SK-N-SH (cell line): ENCODE measurements around the gene AUTS2. TPM values are rescaled to one million over a fixed set of nuclear protein-coding genes. Genes with fewer than 3 reads are reported as not detected.

Experiments used
- CTCF ChIA-PET: fragments of 300-600, 350-600 bp; formaldehyde crosslinking; extraction: SDS; loops from one replicate; lab custom pipeline; 2021; lab: Yijun Ruan, JAX
- POLR2A ChIA-PET: fragments of 350-600 bp; sonication (Branson Sonifier 250); formaldehyde crosslinking; extraction: SDS; loops from one replicate; lab custom pipeline; 2020; ENCODE audit warnings: antibody characterized with exemption, inconsistent platforms; lab: Yijun Ruan, JAX
- DNase-seq: peaks from one replicate; pipeline ENCODE4 v3.0.0; 2012
- H2AFZ ChIP-seq: fragments of 200-600 bp; sonication (generic); 2 replicates; pipeline ENCODE4 v1.8.1; 2016; ENCODE audit warnings: antibody characterized with exemption, mild to moderate bottlenecking, low read depth
- H3F3A ChIP-seq: fragments of 200-600 bp; sonication (generic); replicated peaks from 2 replicates; pipeline ENCODE3; 2016; ENCODE audit warnings: antibody characterized with exemption, mild to moderate bottlenecking; ENCODE audit not compliant: insufficient read depth
- H3K27ac ChIP-seq, 2 experiments: fragments of 200-500 bp in 1 of 2; fragments of 200-600 bp in 1 of 2; sonication (Bioruptor generic) in 1 of 2; sonication (generic), shearing (Covaris generic) in 1 of 2; 2 replicates each; pipeline versions ENCODE4 v1.5.1 to v1.6.1; 2014 to 2016; ENCODE audit warnings: low read depth in 2 of 2, inconsistent platforms in 1 of 2, low read length in 1 of 2, mild to moderate bottlenecking in 1 of 2, mixed read lengths in 1 of 2
- H3K27me3 ChIP-seq: fragments of 200-600 bp; sonication (generic), shearing (Covaris generic); 2 replicates; pipeline ENCODE4 v1.6.1; 2016; ENCODE audit warnings: mixed run types; ENCODE audit not compliant: insufficient read depth
- H3K36me3 ChIP-seq, 2 experiments: fragments of 200-500 bp in 1 of 2; fragments of 200-600 bp in 1 of 2; sonication (Bioruptor generic) in 1 of 2; sonication (generic) in 1 of 2; replicated peaks in 1 of 2; 2 replicates each; pipeline versions ENCODE3 to v1.5.1; 2014 to 2016; ENCODE audit warnings: low read length in 1 of 2, mild to moderate bottlenecking in 1 of 2; ENCODE audit not compliant: insufficient read depth in 2 of 2, control insufficient read depth in 1 of 2
- H3K4me1 ChIP-seq, 2 experiments: fragments of 200-500 bp in 1 of 2; fragments of 200-600 bp in 1 of 2; sonication (Bioruptor generic) in 1 of 2; sonication (generic), shearing (Covaris generic) in 1 of 2; 2 replicates each; pipeline versions ENCODE4 v1.5.1 to v1.6.1; 2014 to 2016; ENCODE audit warnings: low read depth in 1 of 2, low read length in 1 of 2, mixed run types in 1 of 2; ENCODE audit not compliant: insufficient read depth in 2 of 2, control insufficient read depth in 1 of 2
- H3K4me2 ChIP-seq: fragments of 200-600 bp; sonication (generic), shearing (Covaris generic); 2 replicates; pipeline ENCODE4 v1.6.1; 2017; ENCODE audit warnings: mixed run types
- H3K4me3 ChIP-seq, 2 experiments: fragments of 200-500 bp in 1 of 2; fragments of 200-600 bp in 1 of 2; sonication (Bioruptor generic) in 1 of 2; sonication (generic), shearing (Covaris generic) in 1 of 2; 2 replicates each; pipeline versions ENCODE4 v1.5.1 to v1.8.1; 2014 to 2016; ENCODE audit warnings: low read depth in 2 of 2, inconsistent platforms in 1 of 2, low read length in 1 of 2, mild to moderate bottlenecking in 1 of 2, mixed read lengths in 1 of 2, moderate library complexity in 1 of 2
- H3K79me2 ChIP-seq: fragments of 200-600 bp; sonication (generic); 2 replicates; pipeline ENCODE4 v1.8.1; 2017; ENCODE audit warnings: mild to moderate bottlenecking; ENCODE audit not compliant: insufficient read depth
- H3K9ac ChIP-seq: fragments of 200-600 bp; sonication (generic); 2 replicates; pipeline ENCODE4 v1.6.1; 2017; ENCODE audit warnings: mixed run types
- H3K9me2 ChIP-seq: fragments of 200-600 bp; sonication (generic); 2 replicates; pipeline ENCODE4 v1.6.1; 2017; ENCODE audit warnings: mixed run types
- H3K9me3 ChIP-seq: fragments of 200-600 bp; sonication (generic); 2 replicates; pipeline ENCODE4 v1.6.1; 2017; ENCODE audit warnings: mixed run types, mild to moderate bottlenecking, moderate library complexity
- H4K20me1 ChIP-seq: fragments of 200-600 bp; sonication (generic); 2 replicates; pipeline ENCODE4 v1.6.1; 2017; ENCODE audit warnings: mild to moderate bottlenecking, mixed run types; ENCODE audit not compliant: insufficient read depth
- CHD2 ChIP-seq: fragments of 150-350 bp; IDR thresholded peaks from 2 replicates; pipeline ENCODE4 v1.6.1; 2018; ENCODE audit warnings: low read length; ENCODE audit not compliant: partially characterized antibody
- FOXM1 ChIP-seq: IDR thresholded peaks from 2 replicates; pipeline ENCODE4 v1.4.0; 2012; ENCODE audit warnings: low read depth, mild to moderate bottlenecking
- JUND ChIP-seq: IDR thresholded peaks from 2 replicates; pipeline ENCODE4 v1.4.0; 2012
- MEF2A ChIP-seq: IDR thresholded peaks from 2 replicates; pipeline ENCODE4 v1.4.0; 2012; ENCODE audit warnings: low read depth, borderline replicate concordance
- NFIC ChIP-seq: IDR thresholded peaks from 2 replicates; pipeline ENCODE4 v1.4.0; 2012; ENCODE audit warnings: borderline replicate concordance
- POLR2AphosphoS5 ChIP-seq: IDR thresholded peaks from 2 replicates; pipeline ENCODE4 v1.6.1; 2012; ENCODE audit warnings: low read depth, low read length
- RXRA ChIP-seq: IDR thresholded peaks from 2 replicates; pipeline ENCODE4 v1.4.0; 2012; ENCODE audit warnings: low read depth, mild to moderate bottlenecking, borderline replicate concordance
- SMC3 ChIP-seq: IDR thresholded peaks from 2 replicates; pipeline ENCODE4 v1.6.1; 2012; ENCODE audit warnings: low read depth, low read length, improper control_type of control experiment
- TEAD4 ChIP-seq: IDR thresholded peaks from 2 replicates; pipeline ENCODE4 v1.4.0; 2012; ENCODE audit warnings: mild to moderate bottlenecking, borderline replicate concordance; ENCODE audit not compliant: insufficient read depth
- YY1 ChIP-seq: IDR thresholded peaks from 2 replicates; pipeline ENCODE4 v1.4.0; 2012; ENCODE audit warnings: low read depth, mild to moderate bottlenecking
- WGBS: methylation state at CpG from one replicate; pipeline ENCODE4 v1.1.6; 2017; ENCODE audit warnings: low lambda C conversion rate; 5-methylcytosine and 5-hydroxymethylcytosine counted together
- polyA plus RNA-seq, 3 experiments: library from polyadenylated mRNA; depleted of rRNA; stranded (reverse); fragments of >200 nt; gene quantifications; 2 replicates each; pipeline ENCODE4 v1.2.3, GENCODE V29; 2012
- TF ChIP-seq, protein P1 (sequence below): IDR thresholded peaks from 2 replicates; pipeline ENCODE4 v1.6.1; 2012; ENCODE audit warnings: mild to moderate bottlenecking, low read depth, low read length, moderate library complexity
- TF ChIP-seq, protein P2 (sequence below): fragments of 150-350 bp; IDR thresholded peaks from 2 replicates; pipeline ENCODE4 v1.6.1; 2017; ENCODE audit warnings: antibody characterized with exemption, low read length, low read depth, borderline replicate concordance
- TF ChIP-seq, protein P3 (sequence below): fragments of 200-600 bp; sonication (generic); IDR thresholded peaks from 2 replicates; pipeline ENCODE4 v1.6.1; 2017; ENCODE audit warnings: antibody characterized with exemption, mild to moderate bottlenecking, moderate library complexity

The AUTS2 gene
- polyA plus RNA-seq, 1 of the 3 experiments (the other 2 are of a cell fraction), result 15.6 TPM

DNA sequence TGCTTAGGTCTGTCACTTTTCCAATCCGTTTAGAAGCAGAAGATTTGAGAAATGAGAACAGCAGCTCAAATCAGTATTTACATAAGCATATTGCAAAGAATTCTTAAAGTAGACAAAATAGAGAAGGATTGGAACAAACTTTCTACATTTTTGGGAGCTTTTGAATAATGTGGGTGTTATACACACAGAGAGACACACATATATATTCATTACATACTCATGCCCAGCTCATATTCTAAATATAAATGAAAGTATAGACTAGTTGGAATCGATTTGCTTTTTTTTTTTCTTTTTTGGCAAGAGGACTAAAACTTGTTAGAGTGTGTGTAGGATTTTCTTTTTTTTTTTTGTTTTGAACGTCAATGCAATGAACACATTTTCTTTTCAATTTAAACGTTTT is 538.9 kb downstream of the AUTS2 start:
- POLR2A ChIA-PET, result no interaction called here

More for the DNA sequence above, 538.9 kb downstream of the AUTS2 start:
- H3K27ac ChIP-seq, result no peak overlapping the region
- CTCF ChIA-PET, result interaction anchor here (1.0 to 5.6 kb wide), 6 partner anchors 23 to 562 kb away, joined by 3 to 31 read pairs (median 4); no protein-coding TSS in a partner anchor
- H3K27me3 ChIP-seq, result no peaks in the 10 kb centered on the region
- no peaks in the 10 kb centered on the region for H4K20me1 ChIP-seq
- H2AFZ ChIP-seq, result no peak overlapping the region
- DNase-seq, result no peak
- H3K9ac ChIP-seq, result no peak overlapping the region
- peaks cover under 1 to 42% of the 10 kb centered on the region in 2 experiments; a peak in 2 of 4 replicates for H3K4me1 ChIP-seq
- no peaks in the 10 kb centered on the region for H3K36me3 ChIP-seq
- no peaks in the 10 kb centered on the region for H3K9me2 ChIP-seq
- H3F3A ChIP-seq, result peaks cover under 1% of the 10 kb centered on the region
- no peak for TF ChIP-seq NFIC
- no peak for TF ChIP-seq POLR2AphosphoS5
- TF ChIP-seq YY1, result no peak
- TF ChIP-seq RXRA, result no peak
- TF ChIP-seq TEAD4, result no peak
- TF ChIP-seq CHD2, result no peak
- TF ChIP-seq, protein P1, sequence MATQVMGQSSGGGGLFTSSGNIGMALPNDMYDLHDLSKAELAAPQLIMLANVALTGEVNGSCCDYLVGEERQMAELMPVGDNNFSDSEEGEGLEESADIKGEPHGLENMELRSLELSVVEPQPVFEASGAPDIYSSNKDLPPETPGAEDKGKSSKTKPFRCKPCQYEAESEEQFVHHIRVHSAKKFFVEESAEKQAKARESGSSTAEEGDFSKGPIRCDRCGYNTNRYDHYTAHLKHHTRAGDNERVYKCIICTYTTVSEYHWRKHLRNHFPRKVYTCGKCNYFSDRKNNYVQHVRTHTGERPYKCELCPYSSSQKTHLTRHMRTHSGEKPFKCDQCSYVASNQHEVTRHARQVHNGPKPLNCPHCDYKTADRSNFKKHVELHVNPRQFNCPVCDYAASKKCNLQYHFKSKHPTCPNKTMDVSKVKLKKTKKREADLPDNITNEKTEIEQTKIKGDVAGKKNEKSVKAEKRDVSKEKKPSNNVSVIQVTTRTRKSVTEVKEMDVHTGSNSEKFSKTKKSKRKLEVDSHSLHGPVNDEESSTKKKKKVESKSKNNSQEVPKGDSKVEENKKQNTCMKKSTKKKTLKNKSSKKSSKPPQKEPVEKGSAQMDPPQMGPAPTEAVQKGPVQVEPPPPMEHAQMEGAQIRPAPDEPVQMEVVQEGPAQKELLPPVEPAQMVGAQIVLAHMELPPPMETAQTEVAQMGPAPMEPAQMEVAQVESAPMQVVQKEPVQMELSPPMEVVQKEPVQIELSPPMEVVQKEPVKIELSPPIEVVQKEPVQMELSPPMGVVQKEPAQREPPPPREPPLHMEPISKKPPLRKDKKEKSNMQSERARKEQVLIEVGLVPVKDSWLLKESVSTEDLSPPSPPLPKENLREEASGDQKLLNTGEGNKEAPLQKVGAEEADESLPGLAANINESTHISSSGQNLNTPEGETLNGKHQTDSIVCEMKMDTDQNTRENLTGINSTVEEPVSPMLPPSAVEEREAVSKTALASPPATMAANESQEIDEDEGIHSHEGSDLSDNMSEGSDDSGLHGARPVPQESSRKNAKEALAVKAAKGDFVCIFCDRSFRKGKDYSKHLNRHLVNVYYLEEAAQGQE, result no peak
- no peak for TF ChIP-seq FOXM1
- TF ChIP-seq JUND, result no peak
- TF ChIP-seq MEF2A, result no peak
- TF ChIP-seq, protein P2, sequence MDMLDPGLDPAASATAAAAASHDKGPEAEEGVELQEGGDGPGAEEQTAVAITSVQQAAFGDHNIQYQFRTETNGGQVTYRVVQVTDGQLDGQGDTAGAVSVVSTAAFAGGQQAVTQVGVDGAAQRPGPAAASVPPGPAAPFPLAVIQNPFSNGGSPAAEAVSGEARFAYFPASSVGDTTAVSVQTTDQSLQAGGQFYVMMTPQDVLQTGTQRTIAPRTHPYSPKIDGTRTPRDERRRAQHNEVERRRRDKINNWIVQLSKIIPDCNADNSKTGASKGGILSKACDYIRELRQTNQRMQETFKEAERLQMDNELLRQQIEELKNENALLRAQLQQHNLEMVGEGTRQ, result no peak
- TF ChIP-seq, protein P3, sequence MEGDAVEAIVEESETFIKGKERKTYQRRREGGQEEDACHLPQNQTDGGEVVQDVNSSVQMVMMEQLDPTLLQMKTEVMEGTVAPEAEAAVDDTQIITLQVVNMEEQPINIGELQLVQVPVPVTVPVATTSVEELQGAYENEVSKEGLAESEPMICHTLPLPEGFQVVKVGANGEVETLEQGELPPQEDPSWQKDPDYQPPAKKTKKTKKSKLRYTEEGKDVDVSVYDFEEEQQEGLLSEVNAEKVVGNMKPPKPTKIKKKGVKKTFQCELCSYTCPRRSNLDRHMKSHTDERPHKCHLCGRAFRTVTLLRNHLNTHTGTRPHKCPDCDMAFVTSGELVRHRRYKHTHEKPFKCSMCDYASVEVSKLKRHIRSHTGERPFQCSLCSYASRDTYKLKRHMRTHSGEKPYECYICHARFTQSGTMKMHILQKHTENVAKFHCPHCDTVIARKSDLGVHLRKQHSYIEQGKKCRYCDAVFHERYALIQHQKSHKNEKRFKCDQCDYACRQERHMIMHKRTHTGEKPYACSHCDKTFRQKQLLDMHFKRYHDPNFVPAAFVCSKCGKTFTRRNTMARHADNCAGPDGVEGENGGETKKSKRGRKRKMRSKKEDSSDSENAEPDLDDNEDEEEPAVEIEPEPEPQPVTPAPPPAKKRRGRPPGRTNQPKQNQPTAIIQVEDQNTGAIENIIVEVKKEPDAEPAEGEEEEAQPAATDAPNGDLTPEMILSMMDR, result no peak
- no peak for TF ChIP-seq SMC3
- H3K79me2 ChIP-seq, result no peaks in the 10 kb centered on the region
- H3K9me3 ChIP-seq, result no peaks in the 10 kb centered on the region
- no peak overlapping the region for H3K4me3 ChIP-seq
- H3K4me2 ChIP-seq, result no peak overlapping the region
- WGBS, result 61% methylated on average over 4 of the region's 4 CpGs
